Colon (tissue), 2 donors: ENCODE results near the gene PGAP2.
"Not testable (repeated sequence)": the region's sequence is repeated elsewhere in the genome, so short reads cannot be mapped to it uniquely, and the experiment has no call there.

Source experiments
- FAIRE-seq: peaks from 2 replicates; lab custom pipeline; 2012; peaks lifted over from hg19 to GRCh38; lab: Jason Lieb, UNC
- donor health status: control.
- donor health status: control.

The PGAP2 gene

DNA sequence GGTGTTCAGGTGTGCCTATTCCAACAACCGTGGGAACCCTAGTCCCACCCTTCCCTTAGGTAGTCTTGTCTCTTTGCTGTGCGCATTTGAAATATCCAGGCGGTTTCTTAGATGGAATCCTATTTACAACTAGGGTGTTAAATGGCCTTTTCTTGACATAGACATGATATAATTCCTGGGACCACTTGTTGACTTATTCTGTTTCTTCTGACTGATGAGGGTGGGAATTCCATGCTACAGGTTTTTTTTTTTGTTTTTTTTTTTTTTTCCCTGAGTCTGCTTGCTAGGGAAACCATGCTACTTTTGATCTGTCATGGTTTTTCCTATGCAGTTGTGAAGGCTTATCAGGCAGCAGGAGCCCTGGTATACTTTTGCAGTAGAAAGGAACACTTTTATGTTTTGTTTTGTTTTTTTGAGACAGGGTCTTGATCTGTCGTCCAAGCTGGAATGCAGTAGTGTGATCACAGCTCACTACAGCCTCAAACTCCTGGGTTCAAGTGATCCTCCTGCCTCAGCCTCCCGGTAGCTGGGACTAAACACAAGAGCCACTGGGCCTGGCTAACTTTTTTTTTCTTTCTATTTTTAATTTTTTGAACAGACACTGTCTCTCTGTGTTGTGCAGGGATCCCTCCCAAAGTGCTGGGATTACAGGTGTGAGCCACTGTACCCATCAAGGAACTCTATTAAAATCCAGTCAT is 48.6 kb downstream of the PGAP2 start:
- no peak for FAIRE-seq

DNA sequence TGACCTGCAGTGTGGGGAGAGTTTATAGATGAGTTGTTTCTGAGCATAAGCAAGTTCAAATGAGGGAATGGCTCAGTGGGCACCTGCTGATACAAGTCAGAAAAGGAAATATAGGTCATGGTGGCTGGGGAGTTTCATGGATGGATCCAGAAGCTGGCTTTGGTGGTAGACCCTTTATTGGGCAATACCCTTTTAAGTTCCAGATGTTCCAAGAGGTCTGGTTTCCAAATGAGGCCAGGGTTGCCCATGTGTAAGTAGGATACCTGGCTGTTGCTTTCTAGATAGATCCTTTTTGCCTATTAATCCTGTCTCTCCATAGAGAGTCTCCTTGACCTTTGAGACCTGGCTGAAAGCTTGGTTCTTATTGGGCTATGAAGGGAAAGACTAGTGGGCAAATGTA is 49.3 kb downstream of the PGAP2 start:
- no peak for FAIRE-seq

DNA sequence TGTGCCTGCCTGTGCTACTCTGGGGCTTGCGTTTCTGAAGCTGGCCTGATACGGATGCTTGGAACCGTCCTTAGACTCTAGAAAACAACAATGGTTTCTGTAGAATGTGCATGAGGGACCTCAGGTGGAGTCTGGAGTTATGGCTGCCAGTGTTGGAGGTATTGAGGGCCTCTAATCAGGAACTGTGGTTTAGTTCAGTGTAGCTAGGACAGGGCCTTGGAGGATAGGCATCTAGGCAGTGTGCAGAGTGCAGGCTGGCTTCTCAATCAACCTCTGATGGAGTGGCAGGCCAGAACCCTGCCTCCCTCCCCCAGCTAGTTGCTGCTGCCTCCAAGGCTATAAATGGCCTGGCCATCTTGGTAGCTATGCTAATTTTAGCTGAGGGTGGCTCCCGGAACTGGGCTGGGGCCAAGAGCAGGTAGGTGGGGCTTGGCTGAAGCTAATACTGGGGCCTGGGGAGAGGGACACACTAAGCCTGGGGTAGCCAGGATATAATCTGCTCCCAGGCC is 51.1 kb downstream of the PGAP2 start:
- no peak for FAIRE-seq

DNA sequence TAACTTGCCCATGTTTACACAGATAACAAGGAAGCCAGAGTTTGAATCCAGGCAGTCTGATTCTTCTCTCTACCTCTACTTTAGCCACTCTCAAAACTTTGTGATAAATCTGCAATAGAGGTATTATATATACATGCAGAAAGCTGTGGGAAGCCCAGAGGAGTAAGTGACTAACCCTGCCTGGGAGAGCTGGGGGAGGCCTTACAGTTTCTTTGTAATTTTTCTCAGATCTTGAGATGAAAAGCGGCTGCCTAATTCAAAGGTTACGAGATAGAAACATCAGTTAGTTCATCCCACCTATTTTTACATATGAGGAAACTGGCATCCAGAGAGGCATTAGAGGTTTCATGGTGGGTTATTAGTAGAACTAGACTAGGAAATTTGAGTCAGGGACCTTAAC is 52.0 kb downstream of the PGAP2 start:
- FAIRE-seq = no peak

DNA sequence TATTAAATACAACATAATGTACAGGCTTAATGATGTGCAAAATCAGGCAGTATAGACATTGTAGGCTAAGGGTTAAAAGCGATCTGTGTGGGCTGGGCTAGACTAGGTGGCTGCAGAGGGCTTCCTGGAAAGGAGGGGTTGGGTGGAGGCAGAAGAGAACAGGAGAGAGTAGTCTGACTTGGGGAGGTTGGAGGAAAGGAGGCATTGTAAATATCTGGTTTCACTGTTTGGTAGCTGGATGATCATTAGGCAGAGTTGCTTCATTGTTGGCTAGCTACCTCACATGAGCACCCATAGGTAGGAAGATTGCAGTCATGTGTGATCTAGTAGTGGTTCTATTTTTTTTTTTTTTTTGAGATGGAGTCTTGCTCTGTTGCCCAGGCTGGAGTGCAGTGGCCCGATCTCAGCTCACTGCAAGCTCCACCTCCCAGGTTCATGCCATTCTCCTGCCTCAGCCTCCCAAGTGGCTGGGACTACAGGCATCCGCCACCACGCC is 52.6 kb downstream of the PGAP2 start:
- not testable (repeated sequence) for FAIRE-seq

DNA sequence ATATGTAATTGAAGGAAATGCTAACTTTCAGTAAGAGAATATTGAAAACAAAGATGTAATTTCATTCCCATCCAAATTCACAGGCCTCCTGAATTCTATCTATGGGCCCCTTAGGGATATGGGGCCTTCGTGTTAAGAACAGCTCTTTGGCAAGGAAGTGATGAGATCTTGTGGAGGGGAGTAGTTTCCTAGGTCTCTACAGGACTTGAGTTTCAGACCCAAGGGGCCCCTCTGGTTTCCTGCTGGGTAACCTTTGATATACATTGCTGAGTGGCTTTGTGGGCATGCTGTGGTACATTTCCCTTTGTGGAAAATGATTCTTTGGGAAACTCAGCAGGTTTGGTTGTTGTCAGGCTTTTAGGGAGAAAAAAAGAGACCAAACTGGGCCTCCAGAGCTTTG is 53.3 kb downstream of the PGAP2 start:
- no peak for FAIRE-seq

DNA sequence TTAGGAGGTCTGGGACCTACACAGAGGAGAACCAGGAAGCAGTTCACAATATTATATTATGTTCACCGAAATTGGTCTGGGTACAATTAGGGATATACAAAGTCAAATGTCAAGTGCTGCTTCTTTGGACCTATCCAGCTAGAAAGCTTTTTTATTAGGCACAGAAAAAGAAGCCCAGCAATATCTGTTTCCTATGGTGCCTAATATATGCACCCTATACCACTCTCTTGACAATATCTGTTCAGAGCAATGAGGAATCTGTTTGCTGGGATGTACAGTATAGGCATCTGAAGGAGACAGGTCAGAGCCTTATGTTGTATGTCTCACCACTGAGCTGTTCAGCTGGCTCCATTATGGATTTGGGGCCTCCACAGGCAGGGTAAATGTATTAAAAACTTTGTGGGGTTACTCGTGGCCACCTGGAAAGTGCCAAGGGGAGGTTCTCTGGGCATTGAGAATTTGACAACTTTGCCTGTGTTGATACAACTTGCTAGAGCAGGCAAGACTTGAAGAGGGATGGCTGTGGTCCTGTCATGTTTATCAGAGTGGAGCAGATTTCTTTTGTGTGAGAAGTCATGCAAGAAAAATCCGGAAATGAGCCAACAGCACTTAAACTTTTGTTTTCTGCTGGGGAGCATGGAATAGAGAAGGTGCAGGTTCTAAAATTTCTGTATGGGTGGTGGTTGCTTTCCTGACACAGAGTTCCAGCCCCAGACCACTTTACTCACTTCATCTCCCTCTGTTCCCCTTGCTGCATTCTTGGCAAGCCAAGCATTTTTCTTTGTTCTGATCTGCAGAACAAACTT is 57.2 kb downstream of the PGAP2 start:
- no peak for FAIRE-seq

DNA sequence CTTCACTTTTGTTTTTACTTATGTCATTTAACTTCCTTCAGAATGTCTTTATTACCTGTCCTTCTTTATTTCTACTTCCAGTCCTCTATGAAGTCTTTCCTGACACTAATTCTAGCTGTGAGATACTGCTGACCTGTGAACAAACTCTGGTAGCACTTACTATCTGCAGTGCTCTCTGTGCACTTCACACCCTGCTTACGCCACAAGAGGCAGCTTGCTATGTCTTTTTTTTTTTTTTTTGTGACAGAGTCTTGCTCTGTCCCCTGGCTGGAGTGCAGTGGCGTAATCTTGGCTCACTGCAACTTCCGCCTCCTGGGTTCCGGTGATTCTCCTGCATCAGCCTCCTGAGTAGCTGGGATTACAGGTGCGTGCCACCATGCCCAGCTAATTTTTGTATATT is 57.8 kb downstream of the PGAP2 start:
- FAIRE-seq = no peak

DNA sequence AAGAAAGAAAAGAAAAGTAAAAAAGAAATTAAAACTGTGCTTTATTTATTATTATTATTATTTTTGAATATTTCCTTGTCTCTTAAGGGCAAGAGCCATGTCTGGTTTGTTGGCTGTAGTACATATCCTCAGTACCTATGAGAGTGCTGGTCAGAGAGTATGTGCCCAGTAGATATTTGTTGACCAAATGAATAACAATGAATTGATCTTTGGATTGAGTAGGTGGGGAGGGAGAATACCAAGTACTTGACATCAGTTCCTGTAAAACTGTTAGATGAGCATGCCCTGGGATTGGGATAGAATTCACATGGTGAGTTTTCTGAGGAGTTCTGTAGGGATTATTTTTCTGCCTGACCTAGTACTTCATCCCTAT is 58.5 kb downstream of the PGAP2 start:
- FAIRE-seq = no peak

DNA sequence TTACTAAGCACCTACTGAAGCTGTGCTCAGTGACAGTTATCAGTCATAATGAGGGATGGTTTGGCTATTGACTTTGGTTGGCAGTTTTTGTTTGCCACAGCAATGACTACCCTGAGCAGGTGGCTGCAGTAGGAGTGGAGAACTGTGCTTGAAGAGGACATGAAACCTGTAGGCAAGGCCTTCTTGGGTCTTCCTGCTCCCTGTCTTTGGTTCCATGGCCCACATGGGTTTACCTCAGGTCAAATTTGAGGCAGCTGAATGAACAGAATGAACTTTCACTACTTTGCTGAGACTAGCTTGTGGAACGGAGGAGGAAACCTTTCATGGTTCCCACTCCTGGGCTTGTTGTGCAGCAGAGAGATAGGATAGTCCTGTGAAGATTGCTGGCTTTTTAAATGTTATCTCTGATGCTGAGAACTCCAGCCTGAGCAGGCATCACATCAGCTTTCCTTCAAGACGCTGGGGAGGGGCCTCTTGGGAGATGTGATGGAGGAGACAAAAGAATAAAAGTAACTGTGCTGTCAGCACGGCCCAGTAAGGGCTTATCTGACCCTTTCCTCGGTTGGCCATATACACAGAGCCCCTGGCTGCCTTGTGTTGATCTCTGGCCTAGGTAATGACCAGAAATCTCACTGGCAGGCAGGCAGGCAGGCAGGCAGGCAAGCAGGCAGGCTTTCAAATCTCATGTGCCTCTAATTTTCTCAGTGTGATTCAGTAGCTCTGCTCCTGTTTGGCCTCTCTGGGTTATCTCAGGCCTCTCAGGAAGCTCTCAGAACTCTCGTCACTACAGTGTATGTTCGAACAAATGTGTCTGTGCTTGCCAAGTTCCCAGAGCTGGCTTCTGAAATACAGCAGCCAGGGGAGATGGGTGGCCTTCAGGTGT is 59.1 kb downstream of the PGAP2 start:
- FAIRE-seq = no peak

DNA sequence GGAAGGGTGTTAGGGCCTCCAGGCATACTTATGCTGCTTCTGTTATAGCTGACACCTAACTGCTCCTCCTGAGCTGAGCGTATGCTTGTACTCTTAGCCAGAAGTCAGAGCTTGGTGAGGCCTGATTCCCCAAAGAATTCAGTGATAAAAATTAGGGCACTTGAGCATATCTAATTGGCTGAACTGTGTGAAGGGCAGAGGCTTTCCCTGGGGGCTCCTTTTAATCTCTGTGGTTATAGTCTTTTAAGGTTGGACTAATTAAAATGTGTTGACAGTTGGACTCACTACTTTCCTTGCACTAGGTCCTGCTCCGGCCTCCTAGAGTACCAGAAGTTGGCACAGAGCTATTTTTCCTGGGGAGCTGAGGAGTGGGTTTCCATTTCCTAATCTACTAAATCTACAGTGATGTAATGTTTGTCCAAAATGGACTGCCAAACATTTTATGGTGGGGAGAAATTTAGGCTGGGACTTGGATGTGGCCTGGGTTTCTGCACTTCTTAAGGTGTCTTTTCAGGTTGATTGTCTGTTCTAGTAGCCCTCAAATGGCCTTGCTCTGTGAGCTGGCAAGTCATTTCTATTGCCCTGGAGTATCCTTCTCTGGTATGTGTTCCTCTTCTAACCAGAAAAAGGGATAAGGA is 65.5 kb downstream of the PGAP2 start:
- FAIRE-seq = no peak
